Peyer's patch (tissue), 4 donors: Measurements from ENCODE around the gene OR9Q2. TPM values are rescaled to one million over a fixed set of nuclear protein-coding genes. Genes with fewer than 3 reads are reported as not detected.
"Not testable (repeated sequence)": the region's sequence is repeated elsewhere in the genome, so short reads cannot be mapped to it uniquely, and the experiment has no call there.

Experiments
- DNase-seq, 3 donors: peaks; one replicate each; pipeline ENCODE4 v3.0.0-alpha.2; 2017 to 2019
- H3K27ac ChIP-seq, 4 donors: fragments of 200-600 bp; sonication (generic); one replicate each; pipeline ENCODE4 v1.5.1; 2016 to 2019
- H3K27me3 ChIP-seq, 2 donors: fragments of 200-600 bp; sonication (generic); one replicate each; pipeline ENCODE4 v1.5.1; 2019
- H3K36me3 ChIP-seq, 3 donors: fragments of 200-600 bp; sonication (generic); one replicate each; pipeline ENCODE4 v1.5.1; 2016 to 2019
- H3K4me1 ChIP-seq, 4 donors: fragments of 200-600 bp; sonication (generic); one replicate each; pipeline ENCODE4 v1.5.1; 2016 to 2019
- H3K4me3 ChIP-seq, 4 donors: fragments of 200-600 bp; sonication (generic); 1 replicate in 3 of 4; 2 replicates in 1 of 4; pipeline ENCODE4 v1.5.1; 2016 to 2019; ENCODE audit warnings: mild to moderate bottlenecking in 1 of 4
- H3K9me3 ChIP-seq, 4 donors: fragments of 200-600 bp; sonication (generic); one replicate each; pipeline ENCODE4 v1.5.1; 2016 to 2019; ENCODE audit warnings: mild to moderate bottlenecking in 1 of 4
- CTCF ChIP-seq, 6 experiments: fragments of 450-650 bp in 4 of 6; fragments of 200-600 bp in 2 of 6; sonication (generic) in 1 of 6; IDR thresholded peaks; one replicate each; pipeline ENCODE4 v1.5.1; 2017 to 2019; ENCODE audit warnings: antibody characterized with exemption in 6 of 6, mild to moderate bottlenecking in 3 of 6, moderate library complexity in 1 of 6
- POLR2A ChIP-seq, 2 donors: fragments of 450-650 bp; IDR thresholded peaks; one replicate each; pipeline ENCODE4 v1.5.1; 2017; ENCODE audit warnings: antibody characterized with exemption in 2 of 2, mild to moderate bottlenecking in 2 of 2, moderate library complexity in 2 of 2
- total RNA-seq, 4 donors: library from RNA; depleted of rRNA; stranded (reverse); fragments of >200 nt; gene quantifications; one replicate each; pipeline ENCODE4 v1.1.0, GENCODE V29; 2016

The OR9Q2 gene
- total RNA-seq, 4 donors from 2014 or later, result not detected

GRCh38 chr11:58192229-58192628, 3.4 kb downstream of the OR9Q2 start:
- no peaks in the 10 kb centered on the region for H3K36me3 ChIP-seq
- peaks cover 0 to 12% (median 5%) of the 10 kb centered on the region in 4 donors for H3K4me1 ChIP-seq
- H3K9me3 ChIP-seq, result no peaks in the 10 kb centered on the region
- DNase-seq, result peak in 2 of 3 donors; percentile 50 to 74
- no peak overlapping the region for H3K4me3 ChIP-seq
- H3K27ac ChIP-seq, result peak overlapping the region in 2 of 4 donors; percentile 77 to 88
- no peak for TF ChIP-seq POLR2A (IDR thresholded peaks at IDR 0.05)
- TF ChIP-seq CTCF (IDR thresholded peaks at IDR 0.05), result peak in 3 of 6 experiments; percentile 16 to 36 (median 28)
- H3K27me3 ChIP-seq, result no peaks in the 10 kb centered on the region

- DNase-seq, result peak in 1 of 3 donors; percentile 46
- Histone ChIP-seq H3K27ac (peak overlapping the region in 3 of 4 donors; percentile 60 to 88 (median 77)), H3K9me3 (no peaks in the 10 kb centered on the region), H3K4me1 (peaks cover 0 to 12% (median 5%) of the 10 kb centered on the region in 4 donors), H3K27me3 (no peaks in the 10 kb centered on the region), H3K36me3 (no peaks in the 10 kb centered on the region), H3K4me3 (no peak overlapping the region)
- no peak for TF ChIP-seq CTCF (IDR thresholded peaks at IDR 0.05)
- TF ChIP-seq POLR2A (IDR thresholded peaks at IDR 0.05), result no peak
These were observed 4.5 kb downstream of the OR9Q2 start for GRCh38 chr11:58193391-58193790.

- H3K9me3 ChIP-seq, result no peaks in the 10 kb centered on the region
- no peak for DNase-seq
- TF ChIP-seq CTCF (IDR thresholded peaks at IDR 0.05) (no peak), POLR2A (IDR thresholded peaks at IDR 0.05) (no peak)
- H3K27ac ChIP-seq, result no peak overlapping the region
- no peaks in the 10 kb centered on the region for H3K27me3 ChIP-seq
- no peak overlapping the region for H3K4me3 ChIP-seq
- H3K4me1 ChIP-seq, result peaks cover 0 to 10% (median 4%) of the 10 kb centered on the region in 4 donors
- no peaks in the 10 kb centered on the region for H3K36me3 ChIP-seq
These were observed 7.1 kb downstream of the OR9Q2 start for GRCh38 chr11:58195939-58196338.

- Histone ChIP-seq H3K4me1 (no peaks in the 10 kb centered on the region), H3K27ac (no peak overlapping the region), H3K9me3 (no peaks in the 10 kb centered on the region), H3K4me3 (no peak overlapping the region), H3K36me3 (no peaks in the 10 kb centered on the region), H3K27me3 (no peaks in the 10 kb centered on the region)
- no peak for TF ChIP-seq CTCF (IDR thresholded peaks at IDR 0.05)
- TF ChIP-seq POLR2A (IDR thresholded peaks at IDR 0.05), result no peak
- DNase-seq, result no peak
These were observed 10.4 kb downstream of the OR9Q2 start for GRCh38 chr11:58199271-58199670.

GRCh38 chr11:58204042-58204441, 15.2 kb downstream of the OR9Q2 start, which contains the start of gene OR1S2:
TSS of gene OR1S2 (minus strand) at chr11:58204142. CDS start at chr11:58204142, 0 bp downstream.
- Histone ChIP-seq H3K27me3 (no peaks in the 10 kb centered on the region), H3K4me3 (no peak within 1 kb of the TSS), H3K27ac (no peak within 1 kb of the TSS), H3K36me3 (no peaks in the 10 kb centered on the region), H3K4me1 (no peaks in the 10 kb centered on the region), H3K9me3 (no peaks in the 10 kb centered on the region)
- DNase-seq, result no peak
- TF ChIP-seq CTCF (IDR thresholded peaks at IDR 0.05) (no peak), POLR2A (IDR thresholded peaks at IDR 0.05) (no peak)

- not testable (repeated sequence) for H3K4me1 ChIP-seq, H3K36me3 ChIP-seq, H3K9me3 ChIP-seq, H3K27ac ChIP-seq, DNase-seq, H3K27me3 ChIP-seq, H3K4me3 ChIP-seq
These were observed 23.6 kb downstream of the OR9Q2 start, which contains the start of gene OR1S1 for GRCh38 chr11:58212420-58212819. TSS of gene OR1S1 (plus strand) at chr11:58212720.
